ENCODE measurements around the gene MAN1A1.

MAN1A1 gene

DNA sequence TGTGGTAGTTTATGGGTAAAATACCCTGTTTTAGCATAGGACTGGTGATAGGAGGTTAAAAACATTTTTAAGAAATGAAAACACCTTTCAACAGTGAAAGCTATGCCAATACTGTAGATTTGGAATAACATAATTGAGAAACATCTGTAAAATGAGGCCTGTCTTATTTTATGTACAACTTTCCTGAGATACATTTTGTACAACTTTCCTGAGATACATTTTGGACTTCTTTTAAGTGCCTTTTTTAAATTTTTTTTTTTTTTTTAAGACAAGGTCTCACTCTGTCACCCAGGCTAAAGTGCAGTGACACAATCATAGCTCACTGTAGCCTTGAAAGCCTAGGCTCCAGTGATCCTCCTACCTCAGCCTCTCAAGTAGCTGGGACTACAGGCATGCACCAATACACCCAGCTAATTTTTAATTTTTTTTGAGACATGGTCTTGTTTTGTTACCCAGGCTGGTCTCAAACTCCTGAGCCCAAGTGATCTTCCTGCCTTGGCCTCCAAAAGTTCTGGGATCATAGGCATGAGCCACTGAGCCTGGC lies 84.6 kb downstream of the MAN1A1 start:
- DNase-seq: no peak

- no peak for DNase-seq
Observed at GRCh38 chr6:119262612-119263011, 86.9 kb downstream of the MAN1A1 start.

- DNase-seq: no peak
Observed at GRCh38 chr6:119261944-119262284, 87.6 kb downstream of the MAN1A1 start.

- no peak for DNase-seq
Observed at GRCh38 chr6:119259027-119259426, 90.5 kb downstream of the MAN1A1 start.

GRCh38 chr6:119257726-119258125 lies 91.8 kb downstream of the MAN1A1 start:
- DNase-seq: no peak

- no peak for DNase-seq
Observed at GRCh38 chr6:119256978-119257462, 92.5 kb downstream of the MAN1A1 start.

- DNase-seq: no peak
Observed at GRCh38 chr6:119256392-119256791, 93.2 kb downstream of the MAN1A1 start.

GRCh38 chr6:119255492-119255891 lies 94.1 kb downstream of the MAN1A1 start:
- DNase-seq: no peak

DNA sequence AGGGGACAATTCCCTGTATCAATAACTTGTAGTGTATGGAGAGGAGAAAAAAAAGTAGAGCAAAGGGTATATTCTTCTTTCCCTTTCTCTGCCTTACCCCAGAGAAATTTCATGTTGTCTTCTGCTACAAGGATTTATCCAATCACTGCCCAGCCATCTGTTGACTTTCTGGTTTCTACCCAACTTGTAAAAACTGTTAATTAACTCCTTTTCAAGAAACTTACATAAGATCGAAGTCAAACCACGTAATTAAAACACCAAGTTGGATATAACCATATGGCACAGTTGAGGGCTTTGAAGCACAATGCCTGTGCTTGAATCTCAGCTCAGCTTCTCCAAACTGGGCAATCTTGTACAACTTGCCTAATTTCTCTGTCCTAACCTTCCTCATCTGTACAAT lies 99.5 kb downstream of the MAN1A1 start:
- no peak for DNase-seq

- no peak for DNase-seq
Observed at GRCh38 chr6:119249319-119249718, 100.2 kb downstream of the MAN1A1 start.

DNA sequence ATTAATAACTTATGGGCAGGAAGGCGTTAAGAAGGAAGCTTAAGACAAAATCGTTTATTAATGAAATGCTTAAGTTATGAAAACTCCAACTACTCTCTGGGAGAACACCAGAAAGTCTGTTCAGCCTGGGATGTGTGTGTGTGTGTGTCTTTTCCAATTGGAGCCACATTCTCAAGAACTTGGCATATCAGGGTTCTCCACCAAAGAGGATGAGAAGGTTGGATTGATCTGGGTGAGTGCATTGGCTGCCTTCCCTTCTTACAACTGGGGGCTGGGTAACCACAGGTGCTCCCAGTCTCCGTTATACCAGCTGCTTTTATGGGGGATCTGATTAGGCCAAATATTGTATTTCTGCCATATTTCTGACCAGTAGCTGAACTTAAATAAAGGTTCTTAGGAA lies 102.1 kb downstream of the MAN1A1 start:
- no peak for DNase-seq

- DNase-seq: no peak
Observed at GRCh38 chr6:119243657-119244056, 105.9 kb downstream of the MAN1A1 start.

- DNase-seq: no peak
Observed at GRCh38 chr6:119243037-119243436, 106.5 kb downstream of the MAN1A1 start.

DNA sequence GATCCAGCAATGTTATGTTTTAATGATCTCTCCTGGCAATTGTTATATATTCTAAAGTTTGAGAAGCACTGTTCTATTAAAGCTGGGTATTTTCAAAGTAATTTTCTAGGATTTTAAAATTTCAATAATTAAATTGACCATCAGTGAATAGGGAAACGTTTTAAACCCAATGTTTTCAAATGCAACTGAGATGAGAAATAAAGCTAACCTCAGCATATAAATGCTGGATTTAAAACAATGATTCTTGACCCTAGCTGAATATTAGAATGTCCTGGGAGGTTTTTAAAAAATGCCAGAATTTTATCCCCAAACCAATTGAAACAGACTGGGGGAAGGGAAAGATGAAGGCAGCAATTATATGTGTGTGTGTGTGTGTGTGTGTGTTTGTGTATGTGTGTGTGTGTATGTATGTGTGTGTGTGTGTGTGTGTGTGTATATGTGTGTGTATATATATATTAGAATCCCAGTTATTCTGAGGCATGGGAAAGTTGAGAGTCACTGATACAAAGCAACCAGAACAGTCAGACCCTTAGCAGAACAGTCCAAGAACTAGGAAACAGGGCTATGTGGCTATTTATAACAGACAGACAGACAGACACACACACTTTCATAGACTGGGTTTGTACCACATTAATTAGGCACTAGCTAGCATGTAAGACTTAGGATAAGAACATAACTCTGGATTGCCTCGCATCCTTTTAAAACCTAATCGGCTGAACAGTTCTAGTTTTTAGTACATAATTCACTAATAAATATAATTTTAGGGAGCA lies 107.8 kb downstream of the MAN1A1 start:
- no peak for DNase-seq

GRCh38 chr6:119241111-119241465 lies 108.5 kb downstream of the MAN1A1 start:
- no peak for DNase-seq

DNA sequence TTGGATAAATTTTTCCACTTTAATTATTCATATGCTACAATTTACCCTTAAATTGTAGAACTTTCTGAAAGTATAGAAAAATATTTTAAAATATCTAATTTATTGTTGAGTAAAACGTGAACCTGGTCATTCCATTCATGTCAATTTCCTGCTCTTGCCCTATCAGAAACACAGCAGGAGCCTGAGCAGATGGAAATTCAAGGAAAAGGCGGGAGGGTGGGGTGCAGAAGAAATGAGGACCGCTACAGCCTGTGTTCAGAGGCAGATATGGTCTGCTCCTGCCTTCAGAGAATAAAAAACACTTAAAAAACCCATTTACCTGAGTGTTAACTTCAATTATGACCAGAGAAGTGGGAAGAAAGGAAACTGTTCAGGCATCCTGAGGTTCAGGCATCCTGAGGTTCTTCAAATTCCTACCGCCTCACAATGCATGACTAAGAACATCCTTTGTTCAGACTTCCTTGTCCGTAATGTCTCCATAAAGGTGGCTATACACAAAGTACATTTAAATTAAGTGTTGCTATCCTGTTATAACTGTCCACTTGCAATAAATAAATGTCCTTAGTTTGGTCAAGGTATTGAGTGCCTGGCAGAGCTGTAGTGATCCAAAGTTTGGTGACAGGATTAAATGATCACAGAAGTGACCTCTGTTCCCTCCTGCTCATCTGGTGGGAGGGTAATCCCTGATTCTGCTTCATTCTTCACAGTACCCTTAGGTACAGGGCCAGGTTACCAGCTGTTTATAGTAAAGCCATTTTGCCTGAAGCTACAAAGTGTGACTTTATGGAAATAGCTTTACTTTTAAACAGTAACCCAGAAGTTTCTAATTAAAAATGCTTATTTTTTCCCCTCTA lies 109.1 kb downstream of the MAN1A1 start:
- no peak for DNase-seq

- DNase-seq: no peak
Observed at GRCh38 chr6:119237177-119237715, 112.3 kb downstream of the MAN1A1 start.

- DNase-seq: no peak
Observed at GRCh38 chr6:119234941-119235340, 114.6 kb downstream of the MAN1A1 start.

DNA sequence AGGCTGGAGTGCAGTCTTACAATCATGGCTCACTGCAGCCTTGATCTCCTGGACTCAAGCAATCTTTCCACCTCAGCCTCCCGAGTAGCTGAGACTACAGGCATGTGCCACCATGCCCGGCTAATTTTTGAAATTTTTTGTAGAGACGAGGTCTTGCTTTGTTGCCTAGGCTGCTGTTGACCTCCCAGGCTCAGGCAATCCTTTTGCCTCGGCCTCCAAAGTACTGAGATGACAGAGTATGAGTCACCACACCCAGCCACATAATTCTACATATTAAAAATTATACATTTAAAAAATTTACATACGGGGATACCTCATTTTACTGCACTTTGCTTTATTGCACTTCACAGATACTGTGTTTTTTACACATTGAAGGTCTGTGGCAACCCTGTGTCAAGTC lies 115.1 kb downstream of the MAN1A1 start:
- DNase-seq: no peak

- no peak for DNase-seq
Observed at GRCh38 chr6:119233312-119233984, 116.1 kb downstream of the MAN1A1 start.

GRCh38 chr6:119231394-119231793 lies 118.2 kb downstream of the MAN1A1 start:
- DNase-seq: no peak

DNA sequence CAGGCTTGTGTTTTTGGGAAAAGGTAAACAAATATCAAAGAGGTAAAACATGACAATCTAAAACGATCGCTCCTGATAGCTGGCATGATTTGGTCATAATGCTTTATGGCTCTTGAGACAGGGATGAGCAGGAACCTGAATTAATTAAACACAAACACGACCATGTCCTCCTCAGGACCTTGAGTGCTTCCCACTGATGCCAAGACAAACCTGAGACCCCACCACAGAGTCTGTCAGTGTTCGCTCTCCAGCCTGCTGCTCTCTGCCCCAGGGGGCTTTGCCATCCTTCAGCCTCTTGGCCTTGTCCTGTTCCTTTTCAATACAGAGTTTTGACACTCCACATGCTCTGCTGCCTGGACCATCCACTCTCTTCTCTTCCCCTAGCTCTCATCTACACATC lies 119.4 kb downstream of the MAN1A1 start:
- DNase-seq: no peak

DNA sequence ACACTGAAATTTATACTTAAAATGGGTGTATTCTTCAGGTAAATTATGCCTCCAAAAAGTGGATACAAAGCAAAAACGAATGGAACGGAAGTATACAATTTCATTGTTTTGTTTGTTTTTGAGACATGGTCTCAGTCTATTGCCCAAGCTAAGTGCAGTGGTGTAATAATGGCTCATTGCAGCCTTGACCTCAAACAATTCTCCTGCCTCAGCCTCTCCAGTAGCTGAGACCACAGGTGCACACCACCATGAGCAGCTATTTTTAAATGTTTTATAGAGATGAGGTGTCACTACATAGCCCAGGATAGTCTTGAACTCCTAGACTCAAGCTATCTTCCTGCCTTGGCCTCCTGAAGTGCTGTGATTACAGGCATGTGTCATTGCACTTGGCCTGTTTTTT lies 122.2 kb downstream of the MAN1A1 start:
- DNase-seq: no peak

Measured in stimulated activated CD4-positive, alpha-beta T cell treated with anti-CD3 and anti-CD28 coated beads, Interleukin-12 subunit alpha, Interleukin-12 subunit beta, amount 100 ng/mL, for 4 hours (primary cell).